Activated T-cell treated with anti-CD3 and anti-CD28 coated beads, Interleukin-2, amount 50 U/mL, for 72 hours (primary cell): ENCODE measurements around the gene CACNA2D3. TPM values are rescaled to one million over a fixed set of nuclear protein-coding genes. Genes with fewer than 3 reads are reported as not detected.
A peak's percentile ranks its signal among the peaks of the same experiment; 100 is the strongest.

Experiments
- ATAC-seq, 2 donors: fragments of 150-1000 bp; cut with Tn5 transposase; replicated peaks in 1 of 2; 2 replicates each; pipeline ENCODE4 v1.10.0; 2021; ENCODE audit warnings: moderate library complexity in 2 of 2, mild to moderate bottlenecking in 1 of 2
- DNase-seq, 2 donors: peaks; one replicate each; pipeline ENCODE4 v3.0.0; 2021 to 2022; ENCODE audit warnings: mixed read lengths in 1 of 2
- H3K27ac Mint-ChIP-seq: one replicate; pipeline ENCODE4 v1.8.0; 2022; ENCODE audit warnings: mild to moderate bottlenecking, moderate library complexity, mixed read lengths
- H3K27me3 Mint-ChIP-seq: one replicate; pipeline ENCODE4 v1.8.0; 2022; ENCODE audit warnings: low read depth, mixed read lengths
- H3K36me3 Mint-ChIP-seq, 2 donors: one replicate each; pipeline ENCODE4 v1.8.0; 2022; ENCODE audit warnings: mixed read lengths in 2 of 2, mild to moderate bottlenecking in 1 of 2; ENCODE audit not compliant: insufficient read depth in 2 of 2
- H3K4me1 Mint-ChIP-seq: one replicate; pipeline ENCODE4 v1.8.0; 2022; ENCODE audit warnings: low read depth, mixed read lengths
- H3K4me3 Mint-ChIP-seq, 2 donors: one replicate each; pipeline ENCODE4 v1.8.0; 2022; ENCODE audit warnings: mild to moderate bottlenecking in 2 of 2, mixed read lengths in 2 of 2, moderate library complexity in 2 of 2
- H3K9me3 Mint-ChIP-seq, 2 donors: one replicate each; pipeline ENCODE4 v1.8.0; 2022; ENCODE audit warnings: mixed read lengths in 2 of 2
- total RNA-seq, 2 donors: library from RNA; stranded (reverse); gene quantifications; one replicate each; pipeline ENCODE4 v1.2.3, GENCODE V29; 2022

Gene CACNA2D3
- total RNA-seq, 2 donors from 2014 or later = not detected

- DNase-seq (no peak), ATAC-seq (no peak)
- Mint-ChIP-seq H3K4me3 (no peak overlapping the region), H3K9me3 (peaks cover 0 to 2% of the 10 kb centered on the region in 2 donors), H3K27ac (no peak overlapping the region), H3K27me3 (no peaks in the 10 kb centered on the region), H3K4me1 (no peaks in the 10 kb centered on the region), H3K36me3 (no peaks in the 10 kb centered on the region)
These were observed 95.5 kb downstream of the CACNA2D3 start for GRCh38 chr3:54217828-54218227.

GRCh38 chr3:54222316-54222715 lies 100.0 kb downstream of the CACNA2D3 start:
- H3K9me3 Mint-ChIP-seq = no peaks in the 10 kb centered on the region
- ATAC-seq = no peak
- no peaks in the 10 kb centered on the region for H3K4me1 Mint-ChIP-seq
- H3K27me3 Mint-ChIP-seq = no peaks in the 10 kb centered on the region
- no peaks in the 10 kb centered on the region for H3K36me3 Mint-ChIP-seq
- no peak overlapping the region for H3K27ac Mint-ChIP-seq
- no peak for DNase-seq
- H3K4me3 Mint-ChIP-seq = no peak overlapping the region

- Mint-ChIP-seq H3K27ac (no peak overlapping the region), H3K36me3 (no peaks in the 10 kb centered on the region), H3K4me1 (no peaks in the 10 kb centered on the region), H3K9me3 (no peaks in the 10 kb centered on the region), H3K4me3 (no peak overlapping the region), H3K27me3 (no peaks in the 10 kb centered on the region)
- DNase-seq (no peak), ATAC-seq (no peak)
These were observed 100.7 kb downstream of the CACNA2D3 start for GRCh38 chr3:54223063-54223462.

GRCh38 chr3:54225841-54226528 lies 103.6 kb downstream of the CACNA2D3 start:
- H3K27me3 Mint-ChIP-seq = no peaks in the 10 kb centered on the region
- no peak for DNase-seq
- no peak for ATAC-seq
- H3K4me1 Mint-ChIP-seq = no peaks in the 10 kb centered on the region
- H3K9me3 Mint-ChIP-seq = no peaks in the 10 kb centered on the region
- H3K4me3 Mint-ChIP-seq = no peak overlapping the region
- H3K36me3 Mint-ChIP-seq = no peaks in the 10 kb centered on the region
- H3K27ac Mint-ChIP-seq = no peak overlapping the region

GRCh38 chr3:54228806-54229205 lies 106.5 kb downstream of the CACNA2D3 start:
- DNase-seq (no peak), ATAC-seq (no peak)
- Mint-ChIP-seq H3K4me3 (no peak overlapping the region), H3K36me3 (no peaks in the 10 kb centered on the region), H3K4me1 (no peaks in the 10 kb centered on the region), H3K9me3 (peaks cover 0 to 2% of the 10 kb centered on the region in 2 donors), H3K27ac (no peak overlapping the region), H3K27me3 (no peaks in the 10 kb centered on the region)

- Mint-ChIP-seq H3K27me3 (no peaks in the 10 kb centered on the region), H3K4me1 (no peaks in the 10 kb centered on the region), H3K9me3 (peaks cover 0 to 2% of the 10 kb centered on the region in 2 donors), H3K4me3 (no peak overlapping the region), H3K27ac (no peak overlapping the region), H3K36me3 (no peaks in the 10 kb centered on the region)
- DNase-seq (no peak), ATAC-seq (no peak)
These were observed 110.3 kb downstream of the CACNA2D3 start for GRCh38 chr3:54232618-54233017.

GRCh38 chr3:54235998-54236397 lies 113.6 kb downstream of the CACNA2D3 start:
- Mint-ChIP-seq H3K27me3 (no peaks in the 10 kb centered on the region), H3K27ac (no peak overlapping the region), H3K36me3 (no peaks in the 10 kb centered on the region), H3K4me1 (no peaks in the 10 kb centered on the region), H3K4me3 (no peak overlapping the region), H3K9me3 (peaks cover 0 to 2% of the 10 kb centered on the region in 2 donors)
- ATAC-seq (no peak), DNase-seq (no peak)

- Mint-ChIP-seq H3K27ac (no peak overlapping the region), H3K27me3 (no peaks in the 10 kb centered on the region), H3K9me3 (peaks cover 0 to 2% of the 10 kb centered on the region in 2 donors), H3K36me3 (no peaks in the 10 kb centered on the region), H3K4me1 (no peaks in the 10 kb centered on the region), H3K4me3 (no peak overlapping the region)
- ATAC-seq = no peak
- no peak for DNase-seq
These were observed 114.8 kb downstream of the CACNA2D3 start for GRCh38 chr3:54237109-54237508.

- Mint-ChIP-seq H3K36me3 (no peaks in the 10 kb centered on the region), H3K27me3 (no peaks in the 10 kb centered on the region), H3K4me3 (no peak overlapping the region), H3K27ac (no peak overlapping the region), H3K9me3 (no peaks in the 10 kb centered on the region), H3K4me1 (no peaks in the 10 kb centered on the region)
- ATAC-seq = no peak
- DNase-seq = no peak
These were observed 115.6 kb downstream of the CACNA2D3 start for GRCh38 chr3:54237788-54238502.

- Mint-ChIP-seq H3K27me3 (no peaks in the 10 kb centered on the region), H3K9me3 (no peaks in the 10 kb centered on the region), H3K4me3 (no peak overlapping the region), H3K27ac (no peak overlapping the region), H3K36me3 (no peaks in the 10 kb centered on the region), H3K4me1 (no peaks in the 10 kb centered on the region)
- DNase-seq (no peak), ATAC-seq (no peak)
These were observed 118.0 kb downstream of the CACNA2D3 start for GRCh38 chr3:54240309-54240708.

GRCh38 chr3:54243056-54243931 lies 120.9 kb downstream of the CACNA2D3 start:
- H3K4me1 Mint-ChIP-seq = no peaks in the 10 kb centered on the region
- no peaks in the 10 kb centered on the region for H3K36me3 Mint-ChIP-seq
- peaks cover 0 to 2% of the 10 kb centered on the region in 2 donors for H3K9me3 Mint-ChIP-seq
- H3K27ac Mint-ChIP-seq = no peak overlapping the region
- ATAC-seq = no peak
- DNase-seq = no peak
- no peaks in the 10 kb centered on the region for H3K27me3 Mint-ChIP-seq
- no peak overlapping the region for H3K4me3 Mint-ChIP-seq

GRCh38 chr3:54243960-54244682 lies 121.8 kb downstream of the CACNA2D3 start:
- no peaks in the 10 kb centered on the region for H3K4me1 Mint-ChIP-seq
- ATAC-seq (no peak), DNase-seq (no peak)
- no peak overlapping the region for H3K4me3 Mint-ChIP-seq
- peaks cover 0 to 2% of the 10 kb centered on the region in 2 donors for H3K9me3 Mint-ChIP-seq
- peak overlapping the region; percentile 4 for H3K27ac Mint-ChIP-seq
- no peaks in the 10 kb centered on the region for H3K36me3 Mint-ChIP-seq
- no peaks in the 10 kb centered on the region for H3K27me3 Mint-ChIP-seq
